GM12874 (cell line): ENCODE results near the gene ARFIP1.

Source experiments
- CTCF ChIP-seq: IDR thresholded peaks from 2 replicates; pipeline ENCODE4 v1.5.1; 2011; ENCODE audit warnings: low read depth, mild to moderate bottlenecking, control low read depth, low read length, moderate library complexity; ENCODE audit not compliant: insufficient read depth

The ARFIP1 gene

GRCh38 chr4:152875261-152875660 is 95.5 kb downstream of the ARFIP1 start:
- no peak for TF ChIP-seq CTCF

- no peak for TF ChIP-seq CTCF
These were observed 98.1 kb downstream of the ARFIP1 start for GRCh38 chr4:152877868-152878267.

- TF ChIP-seq CTCF = no peak
These were observed 100.5 kb downstream of the ARFIP1 start for GRCh38 chr4:152880263-152880662.

GRCh38 chr4:152881974-152882373 is 102.2 kb downstream of the ARFIP1 start:
- TF ChIP-seq CTCF = no peak

- TF ChIP-seq CTCF = no peak
These were observed 105.4 kb downstream of the ARFIP1 start for GRCh38 chr4:152885185-152885584.

GRCh38 chr4:152886201-152886600 is 106.4 kb downstream of the ARFIP1 start:
- TF ChIP-seq CTCF = no peak

- TF ChIP-seq CTCF = no peak
These were observed 108.2 kb downstream of the ARFIP1 start for GRCh38 chr4:152887981-152888380.

- no peak for TF ChIP-seq CTCF
These were observed 113.2 kb downstream of the ARFIP1 start for GRCh38 chr4:152892974-152893373.
